BLaER1 treated with 17β-estradiol and CSF1 and Interleukin-3, amounts not matched to agents 10 nM and 100 nM (cell line): ENCODE measurements around the gene VCPKMT.
"Not testable (repeated sequence)": the region's sequence is repeated elsewhere in the genome, so short reads cannot be mapped to it uniquely, and the experiment has no call there.

Experiments
- H3K27ac ChIP-seq, 11 experiments: shearing (Covaris generic); formaldehyde crosslinking; 2 replicates each; pipeline ENCODE4 v1.8.1; 2022
- H3K27me3 ChIP-seq, 11 experiments: shearing (Covaris generic); formaldehyde crosslinking; 2 replicates each; pipeline ENCODE4 v1.8.1; 2022
- H3K36me3 ChIP-seq, 11 experiments: shearing (Covaris generic); formaldehyde crosslinking; 2 replicates each; pipeline ENCODE4 v1.8.1; 2022
- H3K4me1 ChIP-seq, 10 experiments: shearing (Covaris generic); formaldehyde crosslinking; 2 replicates each; pipeline ENCODE4 v1.8.1; 2022
- H3K4me2 ChIP-seq, 11 experiments: shearing (Covaris generic); formaldehyde crosslinking; 2 replicates each; pipeline ENCODE4 v1.8.1; 2022
- H3K4me3 ChIP-seq, 10 experiments: shearing (Covaris generic); formaldehyde crosslinking; 2 replicates each; pipeline ENCODE4 v1.8.1; 2022
- H3K9ac ChIP-seq, 11 experiments: shearing (Covaris generic); formaldehyde crosslinking; 2 replicates each; pipeline ENCODE4 v1.8.1; 2022
- H3K9me3 ChIP-seq, 11 experiments: shearing (Covaris generic); formaldehyde crosslinking; replicated peaks in 1 of 11; 2 replicates each; pipeline ENCODE4 v1.8.1; 2022
- H4K20me1 ChIP-seq, 11 experiments: shearing (Covaris generic); formaldehyde crosslinking; 2 replicates each; pipeline ENCODE4 v1.8.1; 2022
- Cebpa-rat ChIP-seq, 11 experiments: shearing (Covaris generic); IDR thresholded peaks; 2 replicates each; pipeline ENCODE4 v1.8.1; 2022

Gene VCPKMT

GRCh38 chr14:50082784-50083466 is 33.4 kb downstream of the VCPKMT start:
- Histone ChIP-seq H3K4me1 (peaks cover 37 to 62% (median 47%) of the 10 kb centered on the region in 10 experiments; a peak in 19 of 20 replicates), H3K27me3 (no peaks in the 10 kb centered on the region), H3K9me3 (peaks cover 0 to 4% (median 0%) of the 10 kb centered on the region in 11 experiments; a peak in 1 of 22 replicates), H3K4me2 (peak overlapping the region; percentile 25 to 75 (median 55); a peak in 21 of 22 replicates), H4K20me1 (no peaks in the 10 kb centered on the region), H3K9ac (peak overlapping the region in 7 of 11 experiments; percentile 0 to 41 (median 11); a peak in 5 of 22 replicates), H3K4me3 (no peak overlapping the region), H3K27ac (peak overlapping the region in 9 of 11 experiments; percentile 4 to 64 (median 50); a peak in 16 of 22 replicates), H3K36me3 (no peaks in the 10 kb centered on the region)
- TF ChIP-seq Cebpa-rat (IDR thresholded peaks at IDR 0.05), result no peak

- no peak for TF ChIP-seq Cebpa-rat (IDR thresholded peaks at IDR 0.05)
- H3K27ac ChIP-seq, result peak overlapping the region in 7 of 11 experiments; percentile 8 to 64 (median 50); a peak in 9 of 22 replicates
- peak overlapping the region; percentile 25 to 75 (median 55) for H3K4me2 ChIP-seq
Measured at GRCh38 chr14:50082308-50082742, 34.0 kb downstream of the VCPKMT start.

GRCh38 chr14:50079103-50079502 is 37.3 kb downstream of the VCPKMT start:
- H3K27me3 ChIP-seq, H4K20me1 ChIP-seq, H3K36me3 ChIP-seq, H3K9me3 ChIP-seq, H3K9ac ChIP-seq, H3K4me2 ChIP-seq, H3K4me3 ChIP-seq, H3K27ac ChIP-seq: not testable (repeated sequence)
- H3K4me1 ChIP-seq, result peaks cover 22 to 25% (median 23%) of the 10 kb centered on the region in 10 experiments; a peak in 19 of 20 replicates

More at GRCh38 chr14:50082308-50082742, 34.0 kb downstream of the VCPKMT start:
- Histone ChIP-seq H3K36me3 (no peaks in the 10 kb centered on the region), H3K27me3 (no peaks in the 10 kb centered on the region), H3K9me3 (peaks cover 0 to 4% (median 0%) of the 10 kb centered on the region in 11 experiments; a peak in 1 of 22 replicates), H3K9ac (peak overlapping the region in 5 of 11 experiments; percentile 3 to 41 (median 11); a peak in 3 of 22 replicates), H3K4me1 (peaks cover 37 to 56% (median 44%) of the 10 kb centered on the region in 10 experiments; a peak in 19 of 20 replicates), H3K4me3 (no peak overlapping the region), H4K20me1 (no peaks in the 10 kb centered on the region)

- not testable (repeated sequence) for H3K9ac ChIP-seq
- H3K4me1 ChIP-seq, result peaks cover 0 to 21% (median 7%) of the 10 kb centered on the region in 10 experiments; a peak in 10 of 20 replicates
Measured at GRCh38 chr14:50073663-50074062, 42.7 kb downstream of the VCPKMT start.

GRCh38 chr14:50072395-50072794 is 44.0 kb downstream of the VCPKMT start:
- Histone ChIP-seq H3K9me3 (peaks cover 0 to 7% (median 0%) of the 10 kb centered on the region in 11 experiments; a peak in 4 of 22 replicates), H4K20me1 (no peaks in the 10 kb centered on the region), H3K9ac (no peak overlapping the region), H3K27me3 (no peaks in the 10 kb centered on the region), H3K4me3 (no peak overlapping the region), H3K36me3 (no peaks in the 10 kb centered on the region), H3K4me1 (peaks cover 0 to 31% (median 7%) of the 10 kb centered on the region in 10 experiments; a peak in 10 of 20 replicates), H3K27ac (no peak overlapping the region), H3K4me2 (no peak overlapping the region)
- no peak for TF ChIP-seq Cebpa-rat (IDR thresholded peaks at IDR 0.05)

More at GRCh38 chr14:50073663-50074062, 42.7 kb downstream of the VCPKMT start:
- not testable (repeated sequence) for H4K20me1 ChIP-seq, H3K4me3 ChIP-seq, H3K27ac ChIP-seq, H3K9me3 ChIP-seq, H3K36me3 ChIP-seq, H3K4me2 ChIP-seq, H3K27me3 ChIP-seq

- Histone ChIP-seq H3K4me3 (no peak overlapping the region), H3K27me3 (no peaks in the 10 kb centered on the region), H3K4me1 (peaks cover 0 to 45% (median 11%) of the 10 kb centered on the region in 10 experiments; a peak in 14 of 20 replicates), H3K27ac (peak overlapping the region in 3 of 11 experiments; percentile 4 to 34 (median 30); a peak in 3 of 22 replicates), H3K9me3 (peaks cover 0 to 7% (median 0%) of the 10 kb centered on the region in 11 experiments; a peak in 4 of 22 replicates), H3K36me3 (no peaks in the 10 kb centered on the region), H4K20me1 (no peaks in the 10 kb centered on the region), H3K4me2 (peak overlapping the region in 5 of 11 experiments; percentile 36 to 58 (median 45); a peak in 10 of 22 replicates), H3K9ac (no peak overlapping the region)
- no peak for TF ChIP-seq Cebpa-rat (IDR thresholded peaks at IDR 0.05)
Measured at GRCh38 chr14:50070840-50071548, 45.4 kb downstream of the VCPKMT start.

GRCh38 chr14:50070230-50070629 is 46.1 kb downstream of the VCPKMT start:
- H3K27me3 ChIP-seq, result no peaks in the 10 kb centered on the region
- H3K4me3 ChIP-seq, result no peak overlapping the region
- TF ChIP-seq Cebpa-rat (IDR thresholded peaks at IDR 0.05), result no peak
- no peaks in the 10 kb centered on the region for H4K20me1 ChIP-seq
- H3K9me3 ChIP-seq, result peaks cover 0 to 7% (median 0%) of the 10 kb centered on the region in 11 experiments; a peak in 4 of 22 replicates
- H3K9ac ChIP-seq, result no peak overlapping the region
- peaks cover 3 to 53% (median 19%) of the 10 kb centered on the region in 10 experiments; a peak in 18 of 20 replicates for H3K4me1 ChIP-seq
- no peaks in the 10 kb centered on the region for H3K36me3 ChIP-seq
- no peak overlapping the region for H3K27ac ChIP-seq
- peak overlapping the region in 3 of 11 experiments; percentile 36 to 45 (median 41); a peak in 4 of 22 replicates for H3K4me2 ChIP-seq

GRCh38 chr14:50069325-50069724 is 47.0 kb downstream of the VCPKMT start:
- Histone ChIP-seq H3K27me3 (no peaks in the 10 kb centered on the region), H3K4me2 (no peak overlapping the region), H3K9me3 (peaks cover 0 to 7% (median 0%) of the 10 kb centered on the region in 11 experiments; a peak in 4 of 22 replicates), H3K4me1 (peaks cover 9 to 59% (median 28%) of the 10 kb centered on the region in 10 experiments; a peak in 19 of 20 replicates), H3K27ac (no peak overlapping the region), H3K4me3 (no peak overlapping the region), H3K9ac (no peak overlapping the region), H3K36me3 (no peaks in the 10 kb centered on the region), H4K20me1 (no peaks in the 10 kb centered on the region)
- TF ChIP-seq Cebpa-rat (IDR thresholded peaks at IDR 0.05), result no peak

- H3K9ac ChIP-seq, result no peak overlapping the region
Measured at GRCh38 chr14:50068496-50068895, 47.9 kb downstream of the VCPKMT start.

More at GRCh38 chr14:50068496-50068895, 47.9 kb downstream of the VCPKMT start:
- H3K4me3 ChIP-seq, result no peak overlapping the region
- H3K27me3 ChIP-seq, result no peaks in the 10 kb centered on the region
- H3K9me3 ChIP-seq, result peaks cover 0 to 3% (median 0%) of the 10 kb centered on the region in 11 experiments; a peak in 1 of 22 replicates
- H3K27ac ChIP-seq, result no peak overlapping the region
- H3K4me2 ChIP-seq, result peak overlapping the region in 1 of 11 experiments; percentile 87; a peak in 1 of 22 replicates
- no peaks in the 10 kb centered on the region for H4K20me1 ChIP-seq
- no peaks in the 10 kb centered on the region for H3K36me3 ChIP-seq
- H3K4me1 ChIP-seq, result peaks cover 9 to 68% (median 36%) of the 10 kb centered on the region in 10 experiments; a peak in 19 of 20 replicates
- no peak for TF ChIP-seq Cebpa-rat (IDR thresholded peaks at IDR 0.05)
